Activated CD4-positive, CD25-positive, alpha-beta regulatory T cell (primary cell): ENCODE data around the gene DNAJC28.
"Not testable (repeated sequence)": the region's sequence is repeated elsewhere in the genome, so short reads cannot be mapped to it uniquely, and the experiment has no call there.

Experiments used
- DNase-seq, 4 experiments: peaks; one replicate each; lab custom pipeline; 2025; lab: John Stamatoyannopoulos, UW

Gene DNAJC28, protein sequence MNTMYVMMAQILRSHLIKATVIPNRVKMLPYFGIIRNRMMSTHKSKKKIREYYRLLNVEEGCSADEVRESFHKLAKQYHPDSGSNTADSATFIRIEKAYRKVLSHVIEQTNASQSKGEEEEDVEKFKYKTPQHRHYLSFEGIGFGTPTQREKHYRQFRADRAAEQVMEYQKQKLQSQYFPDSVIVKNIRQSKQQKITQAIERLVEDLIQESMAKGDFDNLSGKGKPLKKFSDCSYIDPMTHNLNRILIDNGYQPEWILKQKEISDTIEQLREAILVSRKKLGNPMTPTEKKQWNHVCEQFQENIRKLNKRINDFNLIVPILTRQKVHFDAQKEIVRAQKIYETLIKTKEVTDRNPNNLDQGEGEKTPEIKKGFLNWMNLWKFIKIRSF

DNA sequence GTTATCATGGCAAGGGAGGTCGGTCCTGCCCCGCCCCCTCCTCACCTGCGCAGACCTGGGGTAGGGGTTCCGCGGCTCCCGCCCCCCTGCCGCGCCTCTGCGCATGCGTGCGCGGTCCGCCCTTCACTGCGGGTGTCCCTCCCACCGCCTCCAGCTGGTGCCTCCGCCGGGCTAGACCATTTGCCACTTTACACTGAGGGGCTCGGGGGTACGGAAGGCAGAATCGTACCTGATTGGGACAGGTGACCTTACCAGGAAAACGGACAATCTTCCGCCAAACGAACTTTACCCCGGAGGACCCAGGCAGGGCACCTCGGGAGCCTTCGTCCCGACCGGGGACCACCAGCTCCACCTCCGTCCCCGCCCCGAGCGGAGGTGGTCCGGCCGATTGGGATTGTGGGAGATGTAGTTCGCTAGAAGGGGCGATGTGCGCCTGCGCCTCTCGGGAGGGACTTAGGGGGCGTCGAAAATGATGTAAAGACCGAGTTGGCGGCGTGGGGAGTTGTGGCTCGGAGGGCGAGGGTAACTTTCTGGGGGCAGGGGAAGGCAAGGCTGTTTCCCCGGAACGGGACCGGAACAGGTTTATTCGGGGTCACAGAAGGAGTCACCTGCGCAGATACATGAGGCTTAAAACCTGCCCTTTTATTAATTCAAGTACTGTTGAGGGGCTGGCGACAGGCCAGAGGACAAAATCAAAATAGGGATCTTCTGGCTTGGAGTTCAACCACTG lies at the start of gene DNAJC28:
Gene DNAJC28 (minus strand): TSS at position 344 of the 730 bp plus-strand sequence. CDS start 2,323 bp downstream, outside the sequence.
- peak; percentile 82 to 91 (median 86) for DNase-seq

GRCh38 chr21:33541105-33541711 lies 49.7 kb upstream of the DNAJC28 start:
- no peak for DNase-seq

DNA sequence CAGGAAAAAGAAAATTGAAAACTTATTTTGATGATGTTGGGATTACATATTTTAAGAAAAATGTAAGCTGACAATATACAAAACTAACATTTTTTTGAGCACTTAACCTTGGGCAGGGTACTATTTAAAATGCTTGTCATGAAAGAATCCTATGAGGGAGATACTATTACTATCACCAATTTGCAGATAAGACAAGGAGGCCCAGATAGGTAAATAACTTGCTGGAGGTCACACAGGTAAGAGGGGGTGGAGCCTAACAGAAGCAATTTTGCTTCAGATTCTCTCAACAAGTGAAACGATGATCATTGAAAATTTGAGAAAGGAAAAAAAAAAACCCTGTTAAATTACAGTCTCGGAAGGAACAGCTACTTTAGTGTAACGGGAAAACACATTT lies 49.2 kb upstream of the DNAJC28 start:
- no peak for DNase-seq

GRCh38 chr21:33539616-33540015 lies 48.1 kb upstream of the DNAJC28 start:
- DNase-seq, result no peak

DNA sequence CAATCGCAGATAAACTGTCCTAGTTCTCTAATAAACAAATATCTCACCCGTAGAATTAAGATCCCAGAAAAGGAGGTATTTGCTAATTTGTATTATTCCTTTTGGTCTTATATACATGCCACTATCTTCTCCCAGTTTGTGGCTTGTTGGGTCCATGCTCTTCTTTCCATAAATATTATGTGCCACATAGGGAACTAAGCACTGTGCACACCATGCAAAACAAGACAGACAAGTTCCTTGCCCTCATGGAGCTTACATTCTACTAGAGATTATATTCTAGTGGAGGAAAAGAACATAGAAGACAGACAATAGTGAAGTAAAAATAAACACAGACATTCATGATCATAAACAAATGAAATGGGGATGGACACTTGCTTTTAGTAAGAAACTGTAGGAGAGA lies 45.7 kb upstream of the DNAJC28 start:
- DNase-seq, result no peak

DNA sequence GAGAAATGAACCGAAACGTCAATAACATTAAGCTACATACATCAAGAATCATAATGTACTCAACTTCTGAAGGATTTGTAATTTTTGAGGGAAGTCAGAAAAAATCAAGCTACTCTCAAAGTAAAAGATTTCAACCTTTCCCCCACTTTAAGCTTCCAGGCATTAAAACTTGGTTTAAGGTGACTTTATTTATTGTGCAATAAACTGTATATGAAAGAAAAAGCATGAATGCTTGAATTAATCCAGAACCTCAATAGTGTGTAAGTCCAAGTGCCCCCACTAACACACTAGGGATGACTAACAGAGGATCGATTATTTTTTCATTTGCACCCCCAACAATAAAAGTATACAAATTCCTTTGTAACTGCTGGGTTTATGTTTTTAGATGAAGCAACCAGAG lies 39.5 kb upstream of the DNAJC28 start:
- no peak for DNase-seq

DNA sequence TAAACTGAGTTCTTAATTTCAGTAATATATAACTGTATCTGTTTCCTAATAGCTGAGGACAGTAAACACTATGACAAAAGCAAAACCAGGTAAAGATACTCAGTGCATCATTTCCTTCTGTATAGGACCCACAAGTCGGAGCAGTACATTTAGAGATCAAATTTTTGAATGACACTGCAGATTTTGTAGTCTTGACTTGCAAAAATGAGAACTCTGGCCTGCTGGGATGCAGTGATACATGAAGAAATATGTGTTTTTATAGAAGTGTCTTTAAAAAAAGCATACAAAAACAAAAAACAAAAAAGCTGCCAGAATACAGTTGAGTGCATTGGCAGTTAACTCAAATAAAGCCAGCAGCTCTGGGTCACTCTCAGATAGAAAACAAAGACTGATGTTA lies 31.4 kb upstream of the DNAJC28 start:
- no peak for DNase-seq

- no peak for DNase-seq
Measured at GRCh38 chr21:33522297-33522952, 30.9 kb upstream of the DNAJC28 start.

GRCh38 chr21:33518899-33519298 lies 27.4 kb upstream of the DNAJC28 start:
- no peak for DNase-seq

DNA sequence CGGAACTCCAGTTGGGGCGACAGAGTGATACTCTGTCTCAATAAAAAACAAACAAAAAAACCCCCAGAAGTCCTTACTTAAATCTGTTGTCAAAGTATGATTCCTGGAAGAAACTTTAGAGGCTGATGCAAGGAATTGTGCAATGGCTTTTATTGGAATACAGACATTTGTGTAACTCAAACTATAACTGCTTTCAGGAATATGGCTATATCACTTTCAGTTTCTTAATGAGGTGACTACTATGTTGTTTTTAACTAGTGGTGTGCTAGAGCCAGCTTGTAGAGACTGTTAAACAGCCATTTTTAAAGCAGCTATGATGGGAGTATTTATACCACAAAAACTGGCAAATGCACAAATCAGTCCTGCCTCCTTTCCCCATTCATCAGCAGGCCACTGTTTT lies 22.7 kb upstream of the DNAJC28 start:
- no peak for DNase-seq

- DNase-seq, result no peak
Measured at GRCh38 chr21:33512481-33512880, 21.0 kb upstream of the DNAJC28 start.

- no peak for DNase-seq
Measured at GRCh38 chr21:33511639-33512038, 20.1 kb upstream of the DNAJC28 start.

- no peak for DNase-seq
Measured at GRCh38 chr21:33510826-33511225, 19.3 kb upstream of the DNAJC28 start.

DNA sequence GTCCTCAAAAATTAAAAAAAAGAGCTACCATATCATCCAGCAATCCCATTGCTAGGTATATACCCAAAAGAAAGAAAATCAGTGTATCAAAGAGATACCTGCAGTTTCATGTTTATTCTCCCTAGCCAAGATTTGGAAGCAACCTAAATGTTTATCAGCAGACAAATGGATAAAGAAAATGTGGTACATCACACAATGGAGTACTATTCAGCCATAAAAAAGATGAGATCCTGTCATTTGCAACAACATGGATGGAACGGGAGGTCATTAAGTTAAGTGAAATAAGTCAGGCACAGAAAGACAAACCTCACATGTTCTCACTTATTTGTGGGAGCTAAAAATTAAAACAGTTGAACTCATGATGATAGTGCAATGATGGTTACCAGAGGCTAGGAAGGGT lies 15.5 kb upstream of the DNAJC28 start:
- not testable (repeated sequence) for DNase-seq

DNA sequence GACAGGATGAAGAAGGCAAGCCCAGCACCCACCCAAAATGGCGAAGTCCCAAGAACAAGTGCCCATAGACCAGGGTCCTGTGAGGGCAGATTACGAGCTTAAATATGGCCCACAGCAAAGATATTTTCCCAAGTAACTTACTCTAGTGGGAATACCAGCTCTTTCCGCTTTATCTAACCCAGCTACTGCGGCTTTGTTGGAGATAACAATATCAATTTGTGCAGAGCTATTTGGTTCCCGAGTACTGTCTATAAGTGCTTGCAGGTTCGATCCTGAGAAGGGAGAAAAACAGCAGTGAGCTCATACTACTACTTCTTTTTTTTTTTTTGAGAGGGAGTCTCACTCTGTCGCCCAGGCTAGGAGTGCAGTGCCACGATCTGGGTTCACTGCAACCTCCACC lies 14.3 kb upstream of the DNAJC28 start:
- DNase-seq, result no peak

DNA sequence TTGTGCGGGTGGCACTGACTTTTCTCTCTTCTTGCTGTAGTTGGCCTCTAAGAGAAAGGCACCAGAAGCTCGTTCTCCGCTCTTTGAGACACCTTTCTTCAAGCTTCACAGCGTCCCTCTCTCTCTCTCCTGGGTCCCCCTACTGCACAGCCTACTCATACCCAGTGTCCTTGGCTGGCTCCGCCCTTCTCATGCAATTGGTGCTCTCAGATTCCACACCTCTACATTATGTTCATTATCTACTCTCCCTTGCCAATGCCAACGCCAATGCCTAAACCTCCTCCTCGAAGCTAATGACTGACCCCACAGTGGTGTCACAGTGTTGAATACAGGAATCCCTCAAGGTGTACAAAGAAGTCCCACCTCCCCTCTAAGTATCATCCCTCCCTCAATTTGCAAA lies 4.8 kb upstream of the DNAJC28 start:
- DNase-seq, result no peak

- no peak for DNase-seq
Measured at GRCh38 chr21:33495743-33496142, 4.2 kb upstream of the DNAJC28 start.

- DNase-seq, result no peak
Measured at GRCh38 chr21:33493756-33494155, 2.2 kb upstream of the DNAJC28 start.

DNA sequence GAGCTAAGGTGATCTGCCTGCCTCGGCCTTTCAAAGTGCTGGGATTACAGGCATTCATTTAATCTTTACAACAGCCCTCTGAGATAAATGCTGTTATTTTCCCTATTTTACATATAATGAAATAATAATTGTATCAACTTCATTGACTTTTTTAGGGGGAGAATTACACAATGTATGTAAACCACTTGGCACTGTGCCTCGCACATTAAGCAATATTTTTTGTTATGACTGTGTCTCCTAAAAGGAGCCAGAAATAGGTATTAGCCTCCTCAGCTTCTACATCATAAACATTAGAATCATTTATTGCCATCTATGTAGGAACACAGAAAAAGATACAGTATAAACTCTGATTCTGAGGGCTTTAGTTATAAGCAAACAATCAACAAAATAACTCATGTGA lies 1.1 kb upstream of the DNAJC28 start:
- no peak for DNase-seq

- no peak for DNase-seq
Measured at GRCh38 chr21:33490991-33491372, 534 bp downstream of the DNAJC28 start.

DNA sequence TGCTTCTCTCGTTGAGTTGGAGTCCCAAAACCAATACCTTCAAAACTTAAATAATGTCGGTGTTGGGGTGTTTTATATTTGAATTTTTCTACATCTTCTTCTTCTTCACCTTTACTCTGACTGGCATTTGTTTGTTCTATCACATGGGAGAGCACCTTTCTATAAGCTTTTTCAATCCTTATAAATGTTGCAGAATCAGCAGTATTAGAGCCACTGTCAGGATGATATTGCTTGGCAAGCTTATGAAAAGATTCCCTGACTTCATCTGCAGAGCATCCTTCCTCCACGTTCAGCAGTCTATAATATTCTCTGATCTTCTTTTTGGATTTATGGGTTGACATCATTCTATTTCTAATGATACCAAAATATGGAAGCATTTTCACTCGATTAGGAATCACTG lies 2.6 kb downstream of the DNAJC28 start:
- no peak for DNase-seq

- DNase-seq, result no peak
Measured at GRCh38 chr21:33487996-33488395, 3.5 kb downstream of the DNAJC28 start.
